GM18907 (cell line): Measurements from ENCODE around the gene TBL2.
"Not testable (repeated sequence)": the region's sequence is repeated elsewhere in the genome, so short reads cannot be mapped to it uniquely, and the experiment has no call there.

Source experiments
- ATAC-seq: cut with Tn5 transposase; IDR thresholded peaks from one replicate; pipeline ENCODE4 v1.9.1; 2021; ENCODE audit warnings: mild to moderate bottlenecking, moderate library complexity; ENCODE audit not compliant: unreplicated experiment

The TBL2 gene

GRCh38 chr7:73578342-73579128, at the start of gene TBL2:
TSS of gene TBL2 (minus strand) at chr7:73578579. CDS start at chr7:73578549, 30 bp downstream.
- ATAC-seq: peak; percentile 86

- no peak for ATAC-seq
Observed at GRCh38 chr7:73626814-73627213, 48.4 kb upstream of the TBL2 start.

- ATAC-seq: no peak
Observed at GRCh38 chr7:73625276-73625675, 46.9 kb upstream of the TBL2 start.

GRCh38 chr7:73624669-73625001, 46.3 kb upstream of the TBL2 start:
- ATAC-seq: no peak

GRCh38 chr7:73623798-73624668, 45.7 kb upstream of the TBL2 start, which contains the start of gene MLXIPL:
TSS of gene MLXIPL (minus strand) at chr7:73624522. CDS start at chr7:73624492, 30 bp downstream.
- no peak for ATAC-seq

- no peak for ATAC-seq
Observed at GRCh38 chr7:73622909-73623797, 44.8 kb upstream of the TBL2 start.

- no peak for ATAC-seq
Observed at GRCh38 chr7:73622527-73622908, 44.1 kb upstream of the TBL2 start.

GRCh38 chr7:73621168-73622063, 43.0 kb upstream of the TBL2 start:
- ATAC-seq: no peak

- not testable (repeated sequence) for ATAC-seq
Observed at GRCh38 chr7:73619394-73619793, 41.0 kb upstream of the TBL2 start.

- ATAC-seq: no peak
Observed at GRCh38 chr7:73618538-73618937, 40.2 kb upstream of the TBL2 start.

- ATAC-seq: not testable (repeated sequence)
Observed at GRCh38 chr7:73617520-73617919, 39.1 kb upstream of the TBL2 start.

- no peak for ATAC-seq
Observed at GRCh38 chr7:73615886-73616285, 37.5 kb upstream of the TBL2 start.

GRCh38 chr7:73614937-73615336, 36.6 kb upstream of the TBL2 start:
- ATAC-seq: not testable (repeated sequence)

GRCh38 chr7:73613954-73614735, 35.8 kb upstream of the TBL2 start:
- no peak for ATAC-seq

- ATAC-seq: no peak
Observed at GRCh38 chr7:73612598-73613269, 34.4 kb upstream of the TBL2 start.

- no peak for ATAC-seq
Observed at GRCh38 chr7:73611017-73611555, 32.7 kb upstream of the TBL2 start.

- no peak for ATAC-seq
Observed at GRCh38 chr7:73610105-73610504, 31.7 kb upstream of the TBL2 start.

GRCh38 chr7:73607692-73607983, 29.3 kb upstream of the TBL2 start:
- not testable (repeated sequence) for ATAC-seq
